Measurements from ENCODE around the gene LDB3.
"Not testable (repeated sequence)": the region's sequence is repeated elsewhere in the genome, so short reads cannot be mapped to it uniquely, and the experiment has no call there.

The LDB3 gene

GRCh38 chr10:86668297-86669165, at the start of gene LDB3:
Gene LDB3 (plus strand): TSS chr10:86668511. CDS start chr10:86668692, 181 bp downstream.
- no peak for DNase-seq
- in situ Hi-C loops (cut with MboI; ENCODE audit: low pct_unique_long_range_greater_than_20kb, low sequenced_read_pairs) = no loop called here

- in situ Hi-C loops (cut with MboI; ENCODE audit: low pct_unique_long_range_greater_than_20kb, low sequenced_read_pairs) = no loop called here
- DNase-seq = no peak
Observed at GRCh38 chr10:86628311-86628710, 40.0 kb upstream of the LDB3 start.

- in situ Hi-C loops (cut with MboI; ENCODE audit: low pct_unique_long_range_greater_than_20kb, low sequenced_read_pairs) = no loop called here
Observed at GRCh38 chr10:86630079-86630478, 38.2 kb upstream of the LDB3 start.

GRCh38 chr10:86632009-86632800, 36.1 kb upstream of the LDB3 start:
- no peak for DNase-seq
- in situ Hi-C loops (cut with MboI; ENCODE audit: low pct_unique_long_range_greater_than_20kb, low sequenced_read_pairs) = no loop called here

More at GRCh38 chr10:86630079-86630478, 38.2 kb upstream of the LDB3 start:
- DNase-seq = no peak

- in situ Hi-C loops (cut with MboI; ENCODE audit: low pct_unique_long_range_greater_than_20kb, low sequenced_read_pairs) = no loop called here
- DNase-seq = no peak
Observed at GRCh38 chr10:86632951-86633350, 35.4 kb upstream of the LDB3 start.

- no peak for DNase-seq
- in situ Hi-C loops (cut with MboI; ENCODE audit: low pct_unique_long_range_greater_than_20kb, low sequenced_read_pairs) = no loop called here
Observed at GRCh38 chr10:86635402-86635801, 32.9 kb upstream of the LDB3 start.

GRCh38 chr10:86636311-86636710, 32.0 kb upstream of the LDB3 start:
- DNase-seq = no peak
- in situ Hi-C loops (cut with MboI; ENCODE audit: low pct_unique_long_range_greater_than_20kb, low sequenced_read_pairs) = no loop called here

GRCh38 chr10:86642021-86642420, 26.3 kb upstream of the LDB3 start:
- in situ Hi-C loops (cut with MboI; ENCODE audit: low pct_unique_long_range_greater_than_20kb, low sequenced_read_pairs) = no loop called here

GRCh38 chr10:86642499-86642898, 25.8 kb upstream of the LDB3 start:
- no peak for DNase-seq
- in situ Hi-C loops (cut with MboI; ENCODE audit: low pct_unique_long_range_greater_than_20kb, low sequenced_read_pairs) = no loop called here

More at GRCh38 chr10:86642021-86642420, 26.3 kb upstream of the LDB3 start:
- DNase-seq = no peak

GRCh38 chr10:86644152-86644793, 24.0 kb upstream of the LDB3 start:
- no peak for DNase-seq
- in situ Hi-C loops (cut with MboI; ENCODE audit: low pct_unique_long_range_greater_than_20kb, low sequenced_read_pairs) = no loop called here

GRCh38 chr10:86644794-86645445, 23.4 kb upstream of the LDB3 start:
- in situ Hi-C loops (cut with MboI; ENCODE audit: low pct_unique_long_range_greater_than_20kb, low sequenced_read_pairs) = no loop called here
- DNase-seq = no peak

GRCh38 chr10:86645621-86646165, 22.6 kb upstream of the LDB3 start:
- DNase-seq; in situ Hi-C loops (cut with MboI; ENCODE audit: low pct_unique_long_range_greater_than_20kb, low sequenced_read_pairs): not testable (repeated sequence)

- in situ Hi-C loops (cut with MboI; ENCODE audit: low pct_unique_long_range_greater_than_20kb, low sequenced_read_pairs) = no loop called here
- no peak for DNase-seq
Observed at GRCh38 chr10:86646532-86646931, 21.8 kb upstream of the LDB3 start.

- no peak for DNase-seq
- in situ Hi-C loops (cut with MboI; ENCODE audit: low pct_unique_long_range_greater_than_20kb, low sequenced_read_pairs) = no loop called here
Observed at GRCh38 chr10:86646933-86647332, 21.4 kb upstream of the LDB3 start.

- DNase-seq = no peak
- in situ Hi-C loops (cut with MboI; ENCODE audit: low pct_unique_long_range_greater_than_20kb, low sequenced_read_pairs) = no loop called here
Observed at GRCh38 chr10:86647773-86648703, 20.3 kb upstream of the LDB3 start.

GRCh38 chr10:86648704-86649427, 19.4 kb upstream of the LDB3 start:
- in situ Hi-C loops (cut with MboI; ENCODE audit: low pct_unique_long_range_greater_than_20kb, low sequenced_read_pairs) = no loop called here
- DNase-seq = no peak

- DNase-seq = no peak
- in situ Hi-C loops (cut with MboI; ENCODE audit: low pct_unique_long_range_greater_than_20kb, low sequenced_read_pairs) = no loop called here
Observed at GRCh38 chr10:86649471-86650150, 18.7 kb upstream of the LDB3 start.
